IMR-90 (cell line): Measurements from ENCODE around the gene RNH1. TPM values are rescaled to one million over a fixed set of nuclear protein-coding genes. Genes with fewer than 3 reads are reported as not detected.

Source experiments
- ATAC-seq: fragments of 200-7000 bp; cut with Tn5 transposase; 2 replicates; pipeline ENCODE4 v1.9.1; 2020; ENCODE audit warnings: low read depth, mild to moderate bottlenecking, moderate library complexity
- BruUV-seq: library from RNA; stranded (reverse); fragments of 400-500 nt; replicated peaks from 2 replicates; lab custom pipeline; 2021; lab: Mats Ljungman, UMichigan
- CTCF ChIA-PET: fragments of 300-600 bp; formaldehyde crosslinking; extraction: SDS; loops from one replicate; lab custom pipeline; 2021; ENCODE audit warnings: antibody characterized with exemption; lab: Yijun Ruan, JAX
- POLR2A ChIA-PET: fragments of 300-600 bp; sonication (Branson Sonifier 250); formaldehyde crosslinking; loops from one replicate; lab custom pipeline; 2022; ENCODE audit warnings: antibody characterized with exemption; ENCODE audit not compliant: unreplicated experiment; lab: Charles Lee
- DNase-seq: peaks from one replicate; pipeline ENCODE4 v3.0.0; 2013
- H2AFZ ChIP-seq: replicated peaks from 2 replicates; pipeline ENCODE3; 2013; ENCODE audit warnings: low read length, mild to moderate bottlenecking; ENCODE audit not compliant: poor library complexity
- H2AK5ac ChIP-seq: 2 replicates; pipeline ENCODE4 v1.6.1; 2013; ENCODE audit warnings: low read depth, low read length, inconsistent platforms
- H2AK9ac ChIP-seq: replicated peaks from 2 replicates; pipeline ENCODE3; 2013; ENCODE audit warnings: mild to moderate bottlenecking, low read depth, low read length, moderate library complexity; ENCODE audit not compliant: poor library complexity
- H2BK120ac ChIP-seq: 2 replicates; pipeline ENCODE4 v1.6.1; 2013; ENCODE audit warnings: low read depth, low read length, inconsistent platforms
- H2BK15ac ChIP-seq: 3 replicates; pipeline ENCODE4 v1.6.1; 2013; ENCODE audit warnings: low read depth, low read length, inconsistent platforms
- H2BK20ac ChIP-seq: 2 replicates; pipeline ENCODE4 v1.6.1; 2013; ENCODE audit warnings: low read depth, mild to moderate bottlenecking, inconsistent platforms, low read length, moderate library complexity
- H2BK5ac ChIP-seq: 2 replicates; pipeline ENCODE4 v1.6.1; 2013; ENCODE audit warnings: mild to moderate bottlenecking, low read depth, low read length, inconsistent platforms; ENCODE audit not compliant: poor library complexity, severe bottlenecking
- H3K14ac ChIP-seq: replicated peaks from 2 replicates; pipeline ENCODE4 v1.6.1; 2013; ENCODE audit warnings: low read depth, low read length, inconsistent platforms
- H3K18ac ChIP-seq: 2 replicates; pipeline ENCODE4 v1.6.1; 2013; ENCODE audit warnings: low read depth, low read length, control low read depth
- H3K23ac ChIP-seq: 2 replicates; pipeline ENCODE4 v1.6.1; 2013; ENCODE audit warnings: low read depth, low read length, inconsistent platforms
- H3K27ac ChIP-seq: 2 replicates; pipeline ENCODE4 v1.5.1; 2013; ENCODE audit warnings: mild to moderate bottlenecking, control low read depth, low read length; ENCODE audit not compliant: insufficient read depth
- H3K27me3 ChIP-seq: 2 replicates; pipeline ENCODE4 v1.6.1; 2013; ENCODE audit warnings: low read length; ENCODE audit not compliant: control insufficient read depth, insufficient read depth
- H3K36me3 ChIP-seq: 2 replicates; pipeline ENCODE4 v1.6.1; 2013; ENCODE audit warnings: low read length, mixed read lengths; ENCODE audit not compliant: control insufficient read depth, insufficient read depth
- H3K4ac ChIP-seq: 2 replicates; pipeline ENCODE4 v1.6.1; 2013; ENCODE audit warnings: low read depth, low read length, inconsistent platforms
- H3K4me1 ChIP-seq: 2 replicates; pipeline ENCODE4 v1.6.1; 2013; ENCODE audit warnings: low read length, mixed read lengths; ENCODE audit not compliant: control insufficient read depth, insufficient read depth
- H3K4me2 ChIP-seq: 2 replicates; pipeline ENCODE4 v1.6.1; 2013; ENCODE audit warnings: low read depth, mild to moderate bottlenecking, control low read depth, low read length, moderate library complexity
- H3K4me3 ChIP-seq: 2 replicates; pipeline ENCODE4 v1.5.1; 2013; ENCODE audit warnings: low read depth, mild to moderate bottlenecking, control low read depth, low read length, moderate library complexity; ENCODE audit not compliant: insufficient read depth
- H3K56ac ChIP-seq: 2 replicates; pipeline ENCODE4 v1.6.1; 2013; ENCODE audit warnings: low read length, inconsistent platforms; ENCODE audit not compliant: insufficient read depth; ENCODE audit errors: extremely low read depth
- H3K79me1 ChIP-seq, 2 experiments: 2 replicates each; pipeline ENCODE4 v1.6.1; 2013; ENCODE audit warnings: low read length in 2 of 2, inconsistent platforms in 1 of 2, low read depth in 1 of 2
- H3K9ac ChIP-seq: 2 replicates; pipeline ENCODE4 v1.6.1; 2013; ENCODE audit warnings: low read depth, low read length, control low read depth
- H3K9me1 ChIP-seq: 2 replicates; pipeline ENCODE4 v1.6.1; 2013; ENCODE audit warnings: low read length, inconsistent platforms; ENCODE audit not compliant: insufficient read depth
- H3K9me3 ChIP-seq: 2 replicates; pipeline ENCODE4 v1.6.1; 2013; ENCODE audit warnings: low read length; ENCODE audit not compliant: control insufficient read depth, insufficient read depth
- H4K20me1 ChIP-seq: 2 replicates; pipeline ENCODE4 v1.6.1; 2013; ENCODE audit warnings: low read length, inconsistent platforms; ENCODE audit not compliant: insufficient read depth
- H4K5ac ChIP-seq: 2 replicates; pipeline ENCODE4 v1.6.1; 2013; ENCODE audit warnings: mild to moderate bottlenecking, low read depth, low read length, control low read depth
- H4K8ac ChIP-seq, 2 experiments: 2 replicates each; pipeline ENCODE4 v1.6.1; 2013; ENCODE audit warnings: low read depth in 2 of 2, low read length in 2 of 2, control low read depth in 1 of 2, inconsistent platforms in 1 of 2
- H4K91ac ChIP-seq: 2 replicates; pipeline ENCODE4 v1.6.1; 2013; ENCODE audit warnings: low read depth, low read length, inconsistent platforms; ENCODE audit not compliant: insufficient read depth
- BHLHE40 ChIP-seq: fragments of 150-350 bp; IDR thresholded peaks from 2 replicates; pipeline ENCODE4 v1.6.1; 2016; ENCODE audit warnings: mild to moderate bottlenecking, low read depth, low read length
- CEBPB ChIP-seq: IDR thresholded peaks from 2 replicates; pipeline ENCODE4 v1.6.1; 2012; ENCODE audit warnings: low read depth, low read length, improper control_type of control experiment
- CHD1 ChIP-seq: IDR thresholded peaks from 2 replicates; pipeline ENCODE4 v1.6.1; 2012; ENCODE audit warnings: low read depth, low read length, improper control_type of control experiment
- CTCF ChIP-seq: conservative IDR thresholded peaks from 2 replicates; pipeline ENCODE4 v1.5.1; 2012; ENCODE audit warnings: mild to moderate bottlenecking, low read depth, low read length, improper control_type of control experiment
- FOS ChIP-seq: fragments of 150-350 bp; IDR thresholded peaks from 2 replicates; pipeline ENCODE4 v1.6.1; 2016; ENCODE audit warnings: low read depth, low read length
- MAZ ChIP-seq: IDR thresholded peaks from 2 replicates; pipeline ENCODE4 v1.6.1; 2012; ENCODE audit warnings: low read depth, mild to moderate bottlenecking, low read length, improper control_type of control experiment, moderate library complexity, borderline replicate concordance
- MXI1 ChIP-seq: IDR thresholded peaks from 2 replicates; pipeline ENCODE4 v1.6.1; 2012; ENCODE audit warnings: low read depth, mild to moderate bottlenecking, low read length, moderate library complexity, borderline replicate concordance
- RAD21 ChIP-seq: IDR thresholded peaks from 2 replicates; pipeline ENCODE4 v1.6.1; 2012; ENCODE audit warnings: low read length, improper control_type of control experiment
- RCOR1 ChIP-seq: IDR thresholded peaks from 2 replicates; pipeline ENCODE4 v1.6.1; 2012; ENCODE audit warnings: mild to moderate bottlenecking, low read length, improper control_type of control experiment; ENCODE audit not compliant: insufficient replicate concordance
- USF2 ChIP-seq: fragments of 150-350 bp; IDR thresholded peaks from 2 replicates; pipeline ENCODE4 v1.6.1; 2017; ENCODE audit warnings: mild to moderate bottlenecking, antibody characterized with exemption, low read length, low read depth
- WGBS, 2 experiments: methylation state at CpG; one replicate each; pipeline versions ENCODE4 v1.1.5 to v1.1.7; 2013; ENCODE audit warnings: missing lambda C conversion rate in 2 of 2; ENCODE audit not compliant: insufficient read length in 1 of 2; ENCODE audit errors: extremely low coverage in 2 of 2; 5-methylcytosine and 5-hydroxymethylcytosine counted together
- dilution Hi-C: fragments of 300-500 bp; cut with HindIII; formaldehyde crosslinking; loops from one replicate; pipeline ENCODE4 v1.14.3; 2018; ENCODE audit warnings: low sequenced_read_pairs; ENCODE audit not compliant: unreplicated experiment
- in situ Hi-C: fragments of 300-500 bp; cut with MboI; formaldehyde crosslinking; loops from 3 replicates; pipeline ENCODE4 v1.14.3; 2019; ENCODE audit warnings: low sequenced_read_pairs, inconsistent platforms, mixed read lengths
- intact Hi-C: fragments of 100-400 bp; cut with micrococcal nuclease; formaldehyde crosslinking; loops from 2 replicates; pipeline ENCODE4 v1.10.0; 2022
- polyA plus RNA-seq, 3 experiments: library from polyadenylated mRNA; depleted of rRNA; stranded (reverse); fragments of >200 nt; gene quantifications; 2 replicates each; pipeline ENCODE4 v1.2.3, GENCODE V29; 2012; ENCODE audit warnings: low replicate concordance in 1 of 3
- total RNA-seq: library from RNA; depleted of rRNA; stranded (reverse); fragments of >200 nt; gene quantifications from 2 replicates; pipeline ENCODE4 v1.2.3, GENCODE V29; 2012
- TF ChIP-seq, protein P1 (sequence below): fragments of 150-350 bp; IDR thresholded peaks from 2 replicates; pipeline ENCODE4 v1.6.1; 2016; ENCODE audit warnings: low read depth, mild to moderate bottlenecking, low read length, moderate library complexity, borderline replicate concordance

RNH1 gene
- total and polyA plus RNA-seq, 2 of the 4 experiments (the other 2 are of a cell fraction), result 138 to 247 TPM

DNA sequence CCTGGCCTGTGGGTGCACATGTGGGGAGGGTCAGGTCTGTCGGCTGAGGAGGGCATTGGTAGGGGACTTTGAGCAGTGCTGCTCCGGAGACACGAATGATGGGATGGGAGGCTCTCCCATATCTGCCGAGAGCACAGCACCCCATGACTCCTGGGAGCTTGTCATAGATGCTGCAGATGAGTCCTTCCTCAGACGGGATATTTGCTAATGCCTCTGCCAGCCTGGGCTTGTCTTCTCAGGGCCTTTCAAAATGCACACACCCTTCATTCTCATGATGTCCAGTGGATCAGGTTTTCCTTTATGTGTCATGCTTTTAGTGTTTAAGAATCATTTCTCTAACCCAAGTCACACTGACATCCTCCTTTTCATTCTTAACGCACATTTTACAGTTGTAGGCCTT is 8.1 kb upstream of the RNH1 start:
- intact Hi-C loops, result loop anchor here (5.0 kb wide), 1 partner anchor 308 kb away; the partner anchor contains the start of genes BET1L and RIC8A
- in situ Hi-C loops, result no loop called here
- Histone ChIP-seq H3K9me1 (peaks cover 3% of the 10 kb centered on the region; the same call in 1 of the 2 replicates), H3K14ac (no peak overlapping the region), H3K27me3 (no peaks in the 10 kb centered on the region), H4K20me1 (no peaks in the 10 kb centered on the region), H2AFZ (no peak overlapping the region), H3K9ac (no peak overlapping the region), H3K18ac (no peak overlapping the region), H2BK15ac (no peak overlapping the region), H4K8ac (no peak overlapping the region), H3K4me2 (no peak overlapping the region), H3K4ac (no peak overlapping the region), H3K4me3 (no peak overlapping the region), H3K27ac (no peak overlapping the region), H3K79me1 (peaks cover 0 to 3% of the 10 kb centered on the region in 2 experiments; a peak in 2 of 4 replicates), H3K4me1 (no peaks in the 10 kb centered on the region), H2BK20ac (no peak overlapping the region), H4K91ac (no peak overlapping the region), H3K56ac (no peak overlapping the region), H2AK9ac (no peak overlapping the region), H2BK5ac (no peak overlapping the region), H2BK120ac (no peak overlapping the region), H2AK5ac (no peak overlapping the region), H3K23ac (no peak overlapping the region), H3K9me3 (peaks cover 6% of the 10 kb centered on the region; the same call in 1 of the 2 replicates), H3K36me3 (peaks cover 12% of the 10 kb centered on the region), H4K5ac (no peak overlapping the region)
- ATAC-seq (no peak), DNase-seq (no peak)
- ChIA-PET POLR2A (no interaction called here), CTCF (no interaction called here)
- 100% methylated on average over 1 of the region's 6 CpGs; no CpG with 5 or more reads in 1 of the 2 experiments for WGBS, 2 experiments
- no TSS peak for BruUV-seq
- dilution Hi-C loops, result no loop called here
- TF ChIP-seq, protein P1, sequence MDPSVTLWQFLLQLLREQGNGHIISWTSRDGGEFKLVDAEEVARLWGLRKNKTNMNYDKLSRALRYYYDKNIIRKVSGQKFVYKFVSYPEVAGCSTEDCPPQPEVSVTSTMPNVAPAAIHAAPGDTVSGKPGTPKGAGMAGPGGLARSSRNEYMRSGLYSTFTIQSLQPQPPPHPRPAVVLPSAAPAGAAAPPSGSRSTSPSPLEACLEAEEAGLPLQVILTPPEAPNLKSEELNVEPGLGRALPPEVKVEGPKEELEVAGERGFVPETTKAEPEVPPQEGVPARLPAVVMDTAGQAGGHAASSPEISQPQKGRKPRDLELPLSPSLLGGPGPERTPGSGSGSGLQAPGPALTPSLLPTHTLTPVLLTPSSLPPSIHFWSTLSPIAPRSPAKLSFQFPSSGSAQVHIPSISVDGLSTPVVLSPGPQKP, result no peak
- TF ChIP-seq MXI1 (no peak), CTCF (no peak), MAZ (no peak), CHD1 (no peak), RCOR1 (no peak), BHLHE40 (no peak), CEBPB (no peak), RAD21 (no peak), FOS (no peak), USF2 (no peak)
